ENCODE results near the gene SGMS1.

DNA sequence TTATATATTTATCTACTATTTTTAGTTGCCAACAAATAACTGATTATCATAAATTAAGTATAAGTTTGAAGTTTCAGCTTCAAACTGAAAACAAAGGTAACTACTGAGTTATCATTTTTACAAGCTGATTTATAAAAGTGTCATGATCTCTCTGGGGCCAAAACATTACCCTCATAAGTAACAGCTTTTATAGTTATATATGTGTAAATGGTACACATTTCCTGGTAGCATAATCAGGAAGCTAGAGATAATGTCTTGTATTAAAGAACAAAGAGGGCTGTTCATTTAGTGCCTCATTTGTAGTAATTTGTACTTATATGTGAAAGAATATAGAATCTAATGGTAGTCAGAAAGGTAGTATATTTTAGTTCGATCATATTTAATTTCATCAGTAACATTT lies 162.6 kb downstream of the SGMS1 start:
- no peak for TF ChIP-seq POLR2AphosphoS5 (IDR thresholded peaks at IDR 0.05; ENCODE audit: low read depth, low read length)
- TF ChIP-seq POLR2A (IDR thresholded peaks at IDR 0.05; ENCODE audit: low read depth, low read length), result no peak
